ENCODE data around the gene TANC1. TPM values are rescaled to one million over a fixed set of nuclear protein-coding genes. Genes with fewer than 3 reads are reported as not detected.

Gene TANC1
- total RNA-seq, 2 experiments from 2014 or later: 0.89 to 1.1 TPM

- ChIA-PET POLR2A (no interaction called here), CTCF (interaction anchor here (0.7 kb wide), 1 partner anchor 402 kb away, joined by 5 read pairs; no protein-coding TSS in a partner anchor)
- H3K4me1 Mint-ChIP-seq: peaks cover 38% of the 10 kb centered on the region
Measured at GRCh38 chr2:159156834-159157233, 188.4 kb downstream of the TANC1 start.

DNA sequence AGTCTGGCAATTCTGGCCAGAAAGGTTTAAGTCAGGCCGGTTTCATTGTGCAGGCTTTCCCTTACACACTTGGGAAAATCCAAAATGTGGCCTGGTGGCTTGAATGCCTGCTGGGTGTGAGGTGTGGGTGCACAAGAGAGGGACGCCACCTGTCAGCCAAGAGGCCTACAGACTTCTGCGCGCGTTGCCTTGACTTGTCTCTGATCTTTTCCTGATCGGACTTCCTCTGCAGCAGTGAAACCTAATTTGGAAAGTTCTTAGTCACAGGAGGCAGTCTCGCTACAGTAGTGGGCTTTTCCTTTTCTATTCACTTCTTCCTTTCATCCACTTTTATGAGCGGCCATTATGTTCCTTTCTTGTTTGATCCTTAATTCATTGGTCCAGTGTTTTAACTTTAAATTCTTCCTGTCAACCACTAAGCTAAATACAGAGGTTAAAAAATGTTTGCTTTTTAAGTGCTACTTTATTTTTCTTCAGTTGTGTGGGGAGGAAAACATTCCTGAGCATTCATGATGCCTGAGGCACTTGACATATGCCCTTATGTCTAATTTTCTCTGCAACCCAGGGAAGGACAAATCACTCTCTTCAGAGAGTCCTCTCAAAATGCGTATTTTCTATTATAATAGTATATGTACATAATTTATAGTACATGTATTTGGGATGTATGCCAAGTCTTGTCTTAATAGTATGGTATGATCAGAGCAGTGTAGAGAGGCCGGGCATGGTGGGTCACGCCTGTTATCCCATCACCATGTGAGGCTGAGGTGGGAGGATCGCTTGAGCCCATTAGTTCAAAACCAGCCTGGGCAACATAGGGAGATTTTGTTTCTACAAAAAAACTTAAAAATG lies 189.1 kb downstream of the TANC1 start:
- Mint-ChIP-seq H3K36me3 (ENCODE audit: low read depth) (no peaks in the 10 kb centered on the region), H3K4me3 (no peak overlapping the region), H3K9me3 (ENCODE audit: low read depth) (no peaks in the 10 kb centered on the region), H3K27me3 (no peaks in the 10 kb centered on the region), H3K27ac (no peak overlapping the region), H3K4me1 (peaks cover 35% of the 10 kb centered on the region)
- DNase-seq: peak; percentile 43
- CTCF ChIA-PET: interaction anchor here (0.6 kb wide), 1 partner anchor 287 kb away, joined by 3 read pairs; no protein-coding TSS in a partner anchor
- intact Hi-C loops (cut with DNase I, micrococcal nuclease): no loop called here
- POLR2A ChIA-PET: no interaction called here
- ATAC-seq: peak; percentile 44

More at GRCh38 chr2:159156834-159157233, 188.4 kb downstream of the TANC1 start:
- H3K27ac Mint-ChIP-seq: no peak overlapping the region
- no peak overlapping the region for H3K4me3 Mint-ChIP-seq
- intact Hi-C loops (cut with DNase I, micrococcal nuclease): no loop called here
- no peaks in the 10 kb centered on the region for H3K9me3 Mint-ChIP-seq (ENCODE audit: low read depth)
- DNase-seq (no peak), ATAC-seq (no peak)
- no peaks in the 10 kb centered on the region for H3K27me3 Mint-ChIP-seq
- no peaks in the 10 kb centered on the region for H3K36me3 Mint-ChIP-seq (ENCODE audit: low read depth)

DNA sequence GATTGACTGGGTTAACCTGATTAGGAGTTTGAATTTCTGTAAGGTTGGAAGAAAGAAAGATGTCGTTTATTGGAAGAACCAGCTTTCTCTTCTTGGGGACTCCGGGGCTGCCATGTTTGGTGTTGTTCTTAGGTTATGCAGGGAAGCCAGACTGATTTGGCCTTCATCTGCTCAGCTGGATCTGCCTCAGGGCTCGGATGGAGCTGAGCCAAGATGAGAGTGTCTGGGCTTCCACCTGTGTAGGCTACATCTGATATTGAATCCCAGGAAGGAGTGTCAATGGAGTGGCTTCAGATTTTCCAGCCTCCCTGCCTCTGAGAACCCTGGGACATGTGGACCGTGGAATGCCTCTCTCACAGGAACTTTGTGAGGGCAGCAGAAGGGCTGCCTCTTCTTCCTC lies 192.0 kb downstream of the TANC1 start:
- ChIA-PET POLR2A (no interaction called here), CTCF (no interaction called here)
- ATAC-seq (no peak), DNase-seq (no peak)
- Mint-ChIP-seq H3K9me3 (ENCODE audit: low read depth) (no peaks in the 10 kb centered on the region), H3K4me3 (no peak overlapping the region), H3K36me3 (ENCODE audit: low read depth) (no peaks in the 10 kb centered on the region), H3K27me3 (no peaks in the 10 kb centered on the region), H3K4me1 (peaks cover 24% of the 10 kb centered on the region), H3K27ac (no peak overlapping the region)
- intact Hi-C loops (cut with DNase I, micrococcal nuclease): no loop called here

DNA sequence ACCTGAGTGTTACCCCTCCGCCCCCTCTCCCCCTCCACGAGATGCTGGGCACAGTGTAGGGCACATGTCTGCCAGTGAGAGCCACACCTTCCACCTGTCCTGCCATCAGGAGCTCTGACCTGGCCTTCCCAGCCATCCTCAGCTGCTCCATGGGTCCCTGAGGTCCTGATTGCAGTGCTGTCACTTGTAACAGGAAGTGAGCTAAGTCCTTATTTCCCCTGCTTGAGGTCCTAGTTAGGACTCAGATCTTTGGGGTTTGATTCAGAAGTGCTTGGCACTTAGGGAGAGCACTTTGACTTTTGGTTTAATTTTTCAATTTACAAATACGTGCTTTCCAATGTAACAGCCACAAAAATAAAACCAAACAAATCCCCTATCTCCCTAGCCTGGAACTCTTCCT lies 192.5 kb downstream of the TANC1 start:
- H3K27ac Mint-ChIP-seq: no peak overlapping the region
- no peak for ATAC-seq
- no peaks in the 10 kb centered on the region for H3K27me3 Mint-ChIP-seq
- H3K36me3 Mint-ChIP-seq (ENCODE audit: low read depth): no peaks in the 10 kb centered on the region
- DNase-seq: no peak
- no peaks in the 10 kb centered on the region for H3K9me3 Mint-ChIP-seq (ENCODE audit: low read depth)
- intact Hi-C loops (cut with DNase I, micrococcal nuclease): no loop called here
- POLR2A ChIA-PET: no interaction called here
- CTCF ChIA-PET: no interaction called here
- H3K4me1 Mint-ChIP-seq: peaks cover 22% of the 10 kb centered on the region
- H3K4me3 Mint-ChIP-seq: no peak overlapping the region

- intact Hi-C loops (cut with DNase I, micrococcal nuclease): no loop called here
- Mint-ChIP-seq H3K36me3 (ENCODE audit: low read depth) (no peaks in the 10 kb centered on the region), H3K4me3 (no peak overlapping the region), H3K27me3 (no peaks in the 10 kb centered on the region), H3K27ac (no peak overlapping the region), H3K4me1 (peaks cover 12% of the 10 kb centered on the region), H3K9me3 (ENCODE audit: low read depth) (no peaks in the 10 kb centered on the region)
- ChIA-PET CTCF (interaction anchor here (0.6 kb wide), 1 partner anchor 276 kb away, joined by 3 read pairs; no protein-coding TSS in a partner anchor), POLR2A (no interaction called here)
- no peak for DNase-seq
- ATAC-seq: no peak
Measured at GRCh38 chr2:159163930-159164329, 195.5 kb downstream of the TANC1 start.

DNA sequence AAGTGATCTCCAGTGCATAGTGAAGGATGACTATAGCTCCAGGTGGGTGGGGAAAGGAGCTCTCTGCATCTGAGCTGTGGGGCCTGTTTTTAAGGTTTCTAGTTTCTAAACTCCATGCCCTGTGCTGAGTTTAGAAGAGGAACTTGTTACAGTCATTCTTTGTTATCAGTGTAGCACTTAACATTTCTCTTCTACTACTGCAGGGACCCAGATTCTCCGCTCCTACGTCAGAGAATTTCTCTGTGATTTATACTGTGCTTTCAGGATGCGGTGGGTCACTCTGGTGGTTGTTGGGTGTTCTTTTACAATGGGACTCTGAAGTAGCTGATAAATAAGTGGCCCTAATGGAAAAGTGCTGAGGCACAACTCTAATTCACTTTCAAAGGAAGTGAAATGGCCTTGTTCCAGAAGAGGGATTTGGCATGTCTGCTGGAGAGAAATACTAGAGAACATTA lies 196.0 kb downstream of the TANC1 start:
- DNase-seq (no peak), ATAC-seq (no peak)
- Mint-ChIP-seq H3K4me1 (peaks cover 12% of the 10 kb centered on the region), H3K36me3 (ENCODE audit: low read depth) (no peaks in the 10 kb centered on the region), H3K27ac (no peak overlapping the region), H3K27me3 (no peaks in the 10 kb centered on the region), H3K4me3 (no peak overlapping the region), H3K9me3 (ENCODE audit: low read depth) (no peaks in the 10 kb centered on the region)
- ChIA-PET POLR2A (no interaction called here), CTCF (interaction anchor here (0.7 kb wide), 1 partner anchor 1257 kb away, joined by 3 read pairs; no protein-coding TSS in a partner anchor)
- intact Hi-C loops (cut with DNase I, micrococcal nuclease): no loop called here

- POLR2A ChIA-PET: no interaction called here
- intact Hi-C loops (cut with DNase I, micrococcal nuclease): no loop called here
- no peaks in the 10 kb centered on the region for H3K36me3 Mint-ChIP-seq (ENCODE audit: low read depth)
- no peak overlapping the region for H3K27ac Mint-ChIP-seq
- peaks cover 12% of the 10 kb centered on the region for H3K4me1 Mint-ChIP-seq
- H3K27me3 Mint-ChIP-seq: no peaks in the 10 kb centered on the region
- DNase-seq: no peak
- no peak for ATAC-seq
- no peaks in the 10 kb centered on the region for H3K9me3 Mint-ChIP-seq (ENCODE audit: low read depth)
- CTCF ChIA-PET: interaction anchor here (0.7 kb wide), 1 partner anchor 1258 kb away, joined by 3 read pairs; no protein-coding TSS in a partner anchor
- H3K4me3 Mint-ChIP-seq: no peak overlapping the region
Measured at GRCh38 chr2:159165048-159165447, 196.6 kb downstream of the TANC1 start.

- no peaks in the 10 kb centered on the region for H3K27me3 Mint-ChIP-seq
- ChIA-PET POLR2A (no interaction called here), CTCF (interaction anchor here (0.7 kb wide), 1 partner anchor 50 kb away, joined by 3 read pairs; no protein-coding TSS in a partner anchor)
- H3K4me3 Mint-ChIP-seq: no peak overlapping the region
- intact Hi-C loops (cut with DNase I, micrococcal nuclease): no loop called here
- H3K27ac Mint-ChIP-seq: no peak overlapping the region
- H3K4me1 Mint-ChIP-seq: peaks cover 3% of the 10 kb centered on the region
- H3K36me3 Mint-ChIP-seq (ENCODE audit: low read depth): no peaks in the 10 kb centered on the region
- no peaks in the 10 kb centered on the region for H3K9me3 Mint-ChIP-seq (ENCODE audit: low read depth)
- ATAC-seq (no peak), DNase-seq (no peak)
Measured at GRCh38 chr2:159168707-159169106, 200.3 kb downstream of the TANC1 start.

- POLR2A ChIA-PET: no interaction called here
- DNase-seq: no peak
- no peak overlapping the region for H3K27ac Mint-ChIP-seq
- intact Hi-C loops (cut with DNase I, micrococcal nuclease): no loop called here
- no peaks in the 10 kb centered on the region for H3K27me3 Mint-ChIP-seq
- no peaks in the 10 kb centered on the region for H3K36me3 Mint-ChIP-seq (ENCODE audit: low read depth)
- H3K4me3 Mint-ChIP-seq: no peak overlapping the region
- H3K4me1 Mint-ChIP-seq: no peaks in the 10 kb centered on the region
- ATAC-seq: no peak
- no peaks in the 10 kb centered on the region for H3K9me3 Mint-ChIP-seq (ENCODE audit: low read depth)
- CTCF ChIA-PET: interaction anchor here (0.7 kb wide), 1 partner anchor 50 kb away, joined by 3 read pairs; no protein-coding TSS in a partner anchor
Measured at GRCh38 chr2:159169187-159169586, 200.7 kb downstream of the TANC1 start.

DNA sequence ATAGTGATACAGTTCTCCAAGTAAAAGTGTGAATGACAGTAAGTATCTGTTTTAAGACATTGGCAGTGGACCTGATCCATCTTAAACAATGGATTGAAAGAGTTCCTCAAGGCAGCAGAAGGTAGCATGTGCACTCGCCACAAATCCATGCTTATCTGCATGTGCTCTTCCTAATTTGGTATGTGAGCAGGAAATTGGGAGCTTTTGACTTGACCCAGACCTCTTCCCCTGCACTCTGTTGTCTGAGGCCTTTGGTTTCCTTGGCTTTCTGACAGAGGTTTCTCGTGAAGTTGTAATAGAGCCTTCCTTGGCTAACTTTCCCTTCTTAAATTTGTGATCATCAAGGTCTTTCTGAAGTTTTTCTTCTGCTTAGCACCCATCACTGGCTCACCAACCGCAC lies 204.0 kb downstream of the TANC1 start:
- Mint-ChIP-seq H3K4me1 (no peaks in the 10 kb centered on the region), H3K27ac (no peak overlapping the region), H3K4me3 (no peak overlapping the region), H3K36me3 (ENCODE audit: low read depth) (no peaks in the 10 kb centered on the region), H3K27me3 (no peaks in the 10 kb centered on the region), H3K9me3 (ENCODE audit: low read depth) (no peaks in the 10 kb centered on the region)
- ChIA-PET POLR2A (no interaction called here), CTCF (interaction anchor here (1.2 kb wide), 1 partner anchor 9 kb away, joined by 3 read pairs; no protein-coding TSS in a partner anchor)
- no peak for DNase-seq
- intact Hi-C loops (cut with DNase I, micrococcal nuclease): no loop called here
- no peak for ATAC-seq

DNA sequence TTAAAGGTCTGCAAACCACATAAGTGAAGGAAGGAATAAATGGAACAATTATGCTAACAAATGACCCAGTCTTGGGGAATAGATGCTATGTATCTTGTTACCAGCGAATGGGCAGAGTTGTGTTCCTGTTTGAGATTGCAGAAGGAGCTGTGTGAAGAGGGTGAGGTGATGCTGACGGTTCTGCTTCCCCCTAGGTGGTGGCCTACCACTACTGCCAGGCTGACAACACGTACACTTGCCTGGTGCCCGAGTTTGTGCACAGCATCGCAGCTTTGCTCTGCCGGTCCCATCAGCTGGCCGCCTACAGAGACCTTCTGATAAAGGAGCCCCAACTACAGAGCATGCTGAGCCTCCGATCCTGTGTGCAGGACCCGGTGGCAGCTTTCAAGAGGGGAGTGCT lies 206.3 kb downstream of the TANC1 start:
- Mint-ChIP-seq H3K36me3 (ENCODE audit: low read depth) (no peaks in the 10 kb centered on the region), H3K9me3 (ENCODE audit: low read depth) (no peaks in the 10 kb centered on the region), H3K4me3 (no peak overlapping the region), H3K27ac (no peak overlapping the region), H3K4me1 (peaks cover 3% of the 10 kb centered on the region), H3K27me3 (no peaks in the 10 kb centered on the region)
- ChIA-PET POLR2A (no interaction called here), CTCF (interaction anchor here (2.3 kb wide), 1 partner anchor 28 kb away, joined by 8 read pairs; no protein-coding TSS in a partner anchor)
- ATAC-seq (no peak), DNase-seq (no peak)
- intact Hi-C loops (cut with DNase I, micrococcal nuclease): no loop called here

- ChIA-PET CTCF (interaction anchor here (2.3 kb wide), 1 partner anchor 27 kb away, joined by 8 read pairs; no protein-coding TSS in a partner anchor), POLR2A (no interaction called here)
- H3K9me3 Mint-ChIP-seq (ENCODE audit: low read depth): no peaks in the 10 kb centered on the region
- intact Hi-C loops (cut with DNase I, micrococcal nuclease): no loop called here
- no peaks in the 10 kb centered on the region for H3K27me3 Mint-ChIP-seq
- no peak overlapping the region for H3K27ac Mint-ChIP-seq
- ATAC-seq: no peak
- no peak for DNase-seq
- H3K4me1 Mint-ChIP-seq: peaks cover 3% of the 10 kb centered on the region
- no peaks in the 10 kb centered on the region for H3K36me3 Mint-ChIP-seq (ENCODE audit: low read depth)
- no peak overlapping the region for H3K4me3 Mint-ChIP-seq
Measured at GRCh38 chr2:159175182-159175581, 206.7 kb downstream of the TANC1 start.

All from activated CD4-positive, alpha-beta T cell treated with anti-CD3 and anti-CD28 coated beads for 36 hours (primary cell).